Esophagus muscularis mucosa (tissue), 4 donors: Measurements from ENCODE around the gene ARFGAP1. TPM values are rescaled to one million over a fixed set of nuclear protein-coding genes. Genes with fewer than 3 reads are reported as not detected.

ENCODE experiments used
- DNase-seq: peaks from one replicate; pipeline ENCODE4 v3.0.0-alpha.2; 2017; ENCODE audit errors: extremely low spot score
- H3K27ac ChIP-seq, 4 donors: fragments of 200-600 bp; sonication (generic); replicated peaks in 1 of 4; 1 replicate in 3 of 4; 2 replicates in 1 of 4; pipeline ENCODE4 v1.5.1; 2016 to 2019; ENCODE audit warnings: mild to moderate bottlenecking in 1 of 4
- H3K27me3 ChIP-seq, 4 donors: fragments of 200-600 bp; sonication (generic); one replicate each; pipeline versions ENCODE4 v1.5.1 to v1.6.0; 2016 to 2019
- H3K36me3 ChIP-seq, 4 donors: fragments of 200-600 bp; sonication (generic); one replicate each; pipeline ENCODE4 v1.5.1; 2016 to 2019
- H3K4me1 ChIP-seq, 4 donors: fragments of 200-600 bp; sonication (generic); one replicate each; pipeline ENCODE4 v1.5.1; 2016 to 2019
- H3K4me3 ChIP-seq, 4 donors: fragments of 200-600 bp; sonication (generic); 1 replicate in 2 of 4; 2 replicates in 2 of 4; pipeline ENCODE4 v1.5.1; 2016 to 2019; ENCODE audit warnings: mild to moderate bottlenecking in 4 of 4, moderate library complexity in 1 of 4
- H3K9me3 ChIP-seq, 4 donors: fragments of 200-600 bp; sonication (generic); 1 replicate in 3 of 4; 2 replicates in 1 of 4; pipeline ENCODE4 v1.5.1; 2016 to 2019
- CTCF ChIP-seq, 3 experiments: fragments of 200-600 bp in 2 of 3; fragments of 450-650 bp in 1 of 3; sonication (generic) in 2 of 3; IDR thresholded peaks; one replicate each; pipeline ENCODE4 v1.5.1; 2017 to 2019; ENCODE audit warnings: antibody characterized with exemption in 3 of 3, mild to moderate bottlenecking in 2 of 3, moderate library complexity in 1 of 3
- EP300 ChIP-seq: sonication (generic); formaldehyde crosslinking; IDR thresholded peaks from one replicate; pipeline ENCODE4 v1.6.1; 2017; ENCODE audit warnings: antibody characterized with exemption
- POLR2A ChIP-seq: fragments of 450-650 bp; IDR thresholded peaks from one replicate; pipeline ENCODE4 v1.6.1; 2017; ENCODE audit warnings: antibody characterized with exemption, moderate library complexity, mild to moderate bottlenecking, low read depth
- POLR2AphosphoS5 ChIP-seq, 2 donors: sonication (generic); formaldehyde crosslinking; IDR thresholded peaks; one replicate each; pipeline ENCODE4 v1.6.1; 2017; ENCODE audit warnings: antibody characterized with exemption in 2 of 2
- WGBS: methylation state at CpG from one replicate; pipeline ENCODE4 v1.1.5; 2018; 5-methylcytosine and 5-hydroxymethylcytosine counted together
- intact Hi-C: fragments of 100-400 bp; cut with DNase I; formaldehyde crosslinking; loops from one replicate; pipeline ENCODE4 v1.15.1; 2023
- total RNA-seq, 4 donors: library from RNA; depleted of rRNA; stranded (reverse); fragments of >200 nt; gene quantifications; one replicate each; pipeline versions ENCODE4 v1.1.0 to v1.2.1, GENCODE V29; 2016

The ARFGAP1 gene
- total RNA-seq, 4 donors from 2014 or later: 35.8 to 50.9 (median 39.5) TPM

DNA sequence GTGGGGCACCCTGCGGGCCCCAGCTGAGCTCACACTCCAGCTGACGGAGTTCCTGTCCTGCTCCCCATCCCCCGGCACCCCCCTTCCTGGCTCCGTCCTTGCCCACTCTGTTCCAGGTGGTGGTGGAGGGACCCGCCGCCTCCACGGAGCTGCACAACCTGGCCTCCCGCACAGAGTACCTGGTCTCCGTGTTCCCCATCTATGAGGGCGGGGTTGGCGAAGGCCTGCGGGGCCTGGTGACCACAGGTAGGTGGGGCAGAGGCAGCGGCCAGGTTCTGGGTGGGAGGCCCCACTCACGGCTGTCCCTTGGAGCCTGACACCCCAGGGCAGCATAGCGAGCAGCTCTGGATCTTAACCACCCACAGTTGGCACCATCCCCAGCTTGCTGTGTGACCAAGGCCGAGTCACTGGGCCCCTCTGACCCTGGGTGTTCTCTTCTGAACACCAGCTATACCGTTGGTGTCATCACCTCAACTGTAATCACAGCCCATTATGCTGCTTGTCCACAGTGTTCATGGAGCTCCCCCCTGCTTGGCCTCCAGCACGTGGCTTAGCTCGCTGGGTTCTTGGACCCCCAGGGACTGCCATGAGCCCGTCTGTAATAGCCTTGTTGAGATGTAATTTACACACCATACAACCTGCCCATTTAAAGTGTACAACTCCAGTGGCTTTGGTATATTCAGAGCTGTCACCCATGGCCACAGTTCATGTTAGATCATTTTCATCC lies 37.8 kb downstream of the ARFGAP1 start:
- intact Hi-C loops: no loop called here
- Histone ChIP-seq H3K9me3 (no peaks in the 10 kb centered on the region), H3K4me3 (no peak overlapping the region), H3K36me3 (no peaks in the 10 kb centered on the region), H3K4me1 (peaks cover 0 to 20% (median 14%) of the 10 kb centered on the region in 4 donors), H3K27ac (no peak overlapping the region), H3K27me3 (peaks cover 0 to 82% (median 27%) of the 10 kb centered on the region in 4 donors)
- no peak for TF ChIP-seq CTCF (IDR thresholded peaks at IDR 0.05)
- no peak for TF ChIP-seq POLR2A
- no peak for TF ChIP-seq EP300
- no peak for TF ChIP-seq POLR2AphosphoS5 (IDR thresholded peaks at IDR 0.05)
- DNase-seq: no peak
- WGBS: 72% methylated on average over 17 of the region's 20 CpGs

DNA sequence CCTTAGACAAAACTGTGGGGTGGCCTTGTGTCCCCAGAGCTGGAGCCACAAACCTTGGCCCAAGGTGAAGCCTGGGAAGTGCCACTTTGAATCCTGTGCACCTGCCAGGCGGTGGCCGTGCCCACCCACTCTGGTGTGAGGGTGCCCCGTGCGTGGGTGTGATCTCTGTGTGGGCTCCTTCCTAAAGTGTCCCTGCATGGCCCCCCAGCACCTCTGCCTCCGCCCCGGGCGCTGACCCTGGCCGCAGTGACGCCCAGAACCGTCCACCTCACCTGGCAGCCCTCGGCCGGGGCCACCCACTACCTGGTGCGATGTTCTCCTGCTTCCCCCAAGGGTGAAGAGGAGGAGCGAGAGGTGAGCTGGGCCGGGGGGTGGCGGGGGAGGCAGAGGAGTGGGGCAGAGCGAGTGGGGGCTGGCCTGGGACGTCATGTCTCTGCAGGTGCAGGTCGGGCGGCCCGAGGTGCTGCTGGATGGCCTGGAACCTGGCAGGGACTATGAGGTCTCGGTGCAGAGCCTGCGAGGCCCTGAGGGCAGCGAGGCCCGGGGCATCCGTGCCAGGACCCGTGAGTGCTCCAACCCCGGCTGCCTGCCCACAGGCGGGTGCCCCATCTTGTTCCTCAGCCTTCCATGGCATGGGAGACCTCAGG lies 38.7 kb downstream of the ARFGAP1 start:
- 84% methylated on average over 14 of the region's 29 CpGs for WGBS
- intact Hi-C loops: no loop called here
- H3K36me3 ChIP-seq: no peaks in the 10 kb centered on the region
- no peak for TF ChIP-seq CTCF (IDR thresholded peaks at IDR 0.05)
- TF ChIP-seq EP300: no peak
- no peak for TF ChIP-seq POLR2AphosphoS5 (IDR thresholded peaks at IDR 0.05)
- no peak for TF ChIP-seq POLR2A
- peaks cover 0 to 82% (median 22%) of the 10 kb centered on the region in 4 donors for H3K27me3 ChIP-seq
- no peak overlapping the region for H3K27ac ChIP-seq
- H3K4me3 ChIP-seq: no peak overlapping the region
- peaks cover 0 to 20% (median 14%) of the 10 kb centered on the region in 4 donors for H3K4me1 ChIP-seq
- no peak for DNase-seq
- no peaks in the 10 kb centered on the region for H3K9me3 ChIP-seq

GRCh38 chr20:63311833-63312243 lies 39.2 kb downstream of the ARFGAP1 start:
- intact Hi-C loops: no loop called here
- H3K4me1 ChIP-seq: peaks cover 0 to 20% (median 14%) of the 10 kb centered on the region in 4 donors
- TF ChIP-seq EP300: no peak
- no peak for TF ChIP-seq POLR2AphosphoS5 (IDR thresholded peaks at IDR 0.05)
- TF ChIP-seq CTCF (IDR thresholded peaks at IDR 0.05): no peak
- TF ChIP-seq POLR2A: no peak
- H3K27me3 ChIP-seq: peaks cover 0 to 80% (median 18%) of the 10 kb centered on the region in 4 donors
- DNase-seq: no peak
- WGBS: 67% methylated on average over 11 of the region's 18 CpGs
- H3K9me3 ChIP-seq: no peaks in the 10 kb centered on the region
- no peaks in the 10 kb centered on the region for H3K36me3 ChIP-seq
- no peak overlapping the region for H3K27ac ChIP-seq
- no peak overlapping the region for H3K4me3 ChIP-seq

GRCh38 chr20:63312273-63312672 lies 39.7 kb downstream of the ARFGAP1 start:
- H3K27ac ChIP-seq: no peak overlapping the region
- peaks cover 0 to 76% (median 15%) of the 10 kb centered on the region in 4 donors for H3K27me3 ChIP-seq
- H3K4me3 ChIP-seq: no peak overlapping the region
- 59% methylated on average over 8 of the region's 9 CpGs for WGBS
- no peak for TF ChIP-seq POLR2AphosphoS5 (IDR thresholded peaks at IDR 0.05)
- no peak for TF ChIP-seq CTCF (IDR thresholded peaks at IDR 0.05)
- TF ChIP-seq POLR2A: no peak
- no peak for TF ChIP-seq EP300
- DNase-seq: no peak
- H3K36me3 ChIP-seq: no peaks in the 10 kb centered on the region
- intact Hi-C loops: no loop called here
- H3K4me1 ChIP-seq: peaks cover 0 to 20% (median 14%) of the 10 kb centered on the region in 4 donors
- no peaks in the 10 kb centered on the region for H3K9me3 ChIP-seq
